Measurements from ENCODE around the gene TCEAL7. TPM values are rescaled to one million over a fixed set of nuclear protein-coding genes. Genes with fewer than 3 reads are reported as not detected.

TCEAL7 gene
- total and polyA plus RNA-seq, 2 of the 13 experiments (the other 11 are each of a cell fraction or from before 2014, with no cell fraction given): not detected

DNA sequence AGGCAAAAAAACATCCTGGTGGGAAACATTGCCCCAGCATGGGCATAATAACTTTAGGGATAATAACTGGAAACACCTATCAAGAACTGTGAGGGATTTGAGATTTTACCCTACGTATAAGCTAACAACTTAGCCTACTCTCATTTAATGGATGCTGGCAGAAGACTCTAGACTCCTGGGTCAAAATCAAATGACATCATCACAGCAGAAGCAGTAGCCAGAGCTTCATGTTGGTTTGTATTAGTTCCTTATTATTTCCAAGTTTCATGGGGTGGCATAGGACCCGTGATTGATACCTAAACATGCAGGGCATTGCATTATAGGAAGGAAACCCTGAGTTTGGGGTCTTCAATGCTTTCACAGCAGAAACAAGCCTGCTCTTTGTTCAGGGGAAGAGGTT is 30.9 kb downstream of the TCEAL7 start (continued):
- TF ChIP-seq MED8 (CRISPR knock-in tag; IDR thresholded peaks at IDR 0.05; ENCODE audit: insufficient replicate concordance) (no peak), SMAD9 (CRISPR knock-in tag; IDR thresholded peaks at IDR 0.05) (no peak), ZNF121 (CRISPR knock-in tag; IDR thresholded peaks at IDR 0.05) (no peak), ZFP90 (CRISPR knock-in tag; IDR thresholded peaks at IDR 0.05; ENCODE audit: borderline replicate concordance) (no peak)

DNA sequence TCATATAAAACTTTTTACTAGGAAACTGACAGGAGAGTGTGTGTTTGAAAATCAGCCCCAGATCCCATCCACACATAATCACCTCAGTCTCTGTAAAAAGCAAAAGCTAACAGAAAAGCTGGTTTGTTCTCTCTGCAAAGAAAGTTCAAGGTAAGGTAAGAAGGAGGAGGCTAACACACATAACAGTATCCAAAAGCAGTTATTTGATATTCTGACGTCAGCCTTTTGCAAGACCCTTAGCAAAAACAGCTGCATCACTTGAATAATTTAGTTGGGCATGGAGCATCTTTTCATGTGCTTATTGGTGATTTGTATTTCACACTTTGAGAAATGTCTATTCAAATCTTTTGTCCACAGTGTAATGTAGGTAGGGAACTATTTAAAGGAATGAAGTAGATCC is 31.8 kb downstream of the TCEAL7 start:
- no peaks in the 10 kb centered on the region for H3K27me3 ChIP-seq (ENCODE audit: control insufficient read depth in 1 of 2, insufficient read depth in 2 of 2, low read length in 2 of 2)
- no TSS peak for BruUV-seq (replicated peaks)
- intact Hi-C loops (cut with micrococcal nuclease; ENCODE audit: unreplicated experiment): no loop called here
- H3K4me3 ChIP-seq (replicated peaks in 1 of 3; ENCODE audit: insufficient read depth in 1 of 3, low read depth in 2 of 3, low read length in 3 of 3): no peak overlapping the region
- H3K27ac ChIP-seq (ENCODE audit: extremely low read length, insufficient read depth, low read length): no peak overlapping the region
- H2AFZ ChIP-seq (ENCODE audit: low read length): no peak overlapping the region
- no peaks in the 10 kb centered on the region for H3K9me3 ChIP-seq (ENCODE audit: low read length)
- peaks cover under 1% of the 10 kb centered on the region for H3K79me2 ChIP-seq (ENCODE audit: insufficient read depth, low read length)
- no peak overlapping the region for H3K9ac ChIP-seq (ENCODE audit: insufficient read depth, low read depth, low read length)
- peaks cover 33% of the 10 kb centered on the region for H3K4me1 ChIP-seq (ENCODE audit: insufficient read depth, low read length)
- whole genome bisulfite sequencing (ENCODE audit: low lambda C conversion rate): 0% methylated on average over 1 of the region's 1 CpG
- FAIRE-seq: peak; percentile 18
- TF ChIP-seq GTF3A (CRISPR knock-in tag; conservative IDR thresholded peaks at IDR 0.05) (no peak), KAT8 (CRISPR knock-in tag; IDR thresholded peaks at IDR 0.05) (no peak), NFATC3 (CRISPR knock-in tag; IDR thresholded peaks at IDR 0.05) (no peak), RARA (CRISPR knock-in tag; IDR thresholded peaks at IDR 0.05) (0 out of 2 replicates have a peak, but pooled peaks have one; percentile 16), CBX1 (IDR thresholded peaks at IDR 0.05; ENCODE audit: low read depth) (no peak), CREB1 (IDR thresholded peaks at IDR 0.05) (peak; percentile 46; the same call in 1 of the 2 replicates), CREB1 (CRISPR knock-in tag; IDR thresholded peaks at IDR 0.05) (no peak)
- peak; percentile 65 for DNase-seq (ENCODE audit: low spot score)
- in situ Hi-C loops (cut with HindIII; ENCODE audit: extremely low pct_ligation_motif_present, low pct_unique_long_range_greater_than_20kb): no loop called here
- POLR2A ChIA-PET: interaction anchor here (0.8 to 1.6 kb wide), 2 partner anchors 13 to 15 kb away, joined by 3 to 6 read pairs; partner anchors contain the start of gene BEX3
- CTCF ChIA-PET (ENCODE audit: low intra/inter-chr PET ratio, low total read pairs): no interaction called here
- no peak overlapping the region for H3K4me2 ChIP-seq (ENCODE audit: low read depth, low read length)
- no peak for ATAC-seq
- no peaks in the 10 kb centered on the region for H4K20me1 ChIP-seq (ENCODE audit: insufficient read depth, low read length)
- H3K36me3 ChIP-seq (replicated peaks in 1 of 2; ENCODE audit: control insufficient read depth in 1 of 2, insufficient read depth in 2 of 2, low read length in 2 of 2): no peaks in the 10 kb centered on the region

All from HepG2 (cell line).